GM19455 (cell line): Measurements from ENCODE around the gene FOSL2.
A peak's percentile ranks its signal among the peaks of the same experiment; 100 is the strongest.
"Not testable (repeated sequence)": the region's sequence is repeated elsewhere in the genome, so short reads cannot be mapped to it uniquely, and the experiment has no call there.

Experiments used
- ATAC-seq: cut with Tn5 transposase; IDR thresholded peaks from one replicate; pipeline ENCODE4 v1.9.1; 2021; ENCODE audit not compliant: unreplicated experiment

Gene FOSL2

DNA sequence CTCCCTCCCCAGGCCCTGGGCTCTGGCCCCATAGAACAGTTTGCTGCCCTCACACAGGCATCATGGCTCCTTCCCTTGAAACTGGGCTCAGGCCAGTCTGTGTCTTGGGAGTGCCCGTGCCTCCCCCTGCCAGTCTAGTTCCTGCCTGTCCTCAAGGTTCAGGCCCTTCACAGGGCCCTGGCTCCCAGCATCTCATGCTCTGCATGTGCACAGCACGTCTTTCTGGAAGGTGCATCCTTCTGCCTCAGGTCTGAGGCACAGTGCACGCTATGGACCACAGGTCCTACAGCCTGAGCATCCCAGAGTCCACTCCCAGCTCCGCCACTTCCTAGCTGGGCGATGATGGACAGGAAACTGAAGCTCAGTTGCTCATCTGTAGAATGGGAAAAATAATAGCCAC, 35.6 kb upstream of the FOSL2 start:
- no peak for ATAC-seq

DNA sequence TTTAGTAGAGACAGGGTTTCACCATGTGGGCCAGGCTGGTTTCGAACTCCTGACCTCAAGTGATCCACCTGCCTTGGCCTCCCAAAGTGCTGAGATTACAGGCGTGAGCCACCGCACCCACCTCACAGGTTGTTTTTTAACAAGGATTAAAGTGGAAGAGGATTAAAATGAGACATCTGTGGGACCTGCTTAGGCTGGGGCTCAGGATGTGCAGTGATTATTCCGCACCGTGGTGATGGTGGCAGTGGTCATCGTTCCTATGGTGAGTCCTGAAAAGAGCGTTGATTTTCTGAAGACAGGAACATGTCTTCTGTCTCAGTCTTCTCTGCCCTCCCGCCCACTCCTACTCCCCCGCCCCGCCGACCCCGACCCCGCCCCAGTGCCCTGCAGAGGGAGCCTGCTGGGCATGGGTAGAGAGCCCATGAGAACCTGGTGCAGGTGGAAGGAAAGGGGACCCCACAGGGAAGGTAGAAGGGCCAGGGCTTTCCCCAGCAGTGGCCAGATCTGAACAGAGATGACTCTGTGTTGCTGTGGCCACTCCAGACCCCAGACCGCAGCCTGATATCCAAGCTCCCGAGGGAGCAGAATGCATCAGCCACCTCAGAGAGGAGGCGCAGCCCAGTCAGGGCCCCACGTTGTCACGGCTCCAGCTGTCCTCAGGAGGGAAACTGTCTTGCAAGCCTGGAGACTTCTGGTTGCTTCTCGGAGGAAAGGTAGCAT, 34.5 kb upstream of the FOSL2 start:
- ATAC-seq: no peak

DNA sequence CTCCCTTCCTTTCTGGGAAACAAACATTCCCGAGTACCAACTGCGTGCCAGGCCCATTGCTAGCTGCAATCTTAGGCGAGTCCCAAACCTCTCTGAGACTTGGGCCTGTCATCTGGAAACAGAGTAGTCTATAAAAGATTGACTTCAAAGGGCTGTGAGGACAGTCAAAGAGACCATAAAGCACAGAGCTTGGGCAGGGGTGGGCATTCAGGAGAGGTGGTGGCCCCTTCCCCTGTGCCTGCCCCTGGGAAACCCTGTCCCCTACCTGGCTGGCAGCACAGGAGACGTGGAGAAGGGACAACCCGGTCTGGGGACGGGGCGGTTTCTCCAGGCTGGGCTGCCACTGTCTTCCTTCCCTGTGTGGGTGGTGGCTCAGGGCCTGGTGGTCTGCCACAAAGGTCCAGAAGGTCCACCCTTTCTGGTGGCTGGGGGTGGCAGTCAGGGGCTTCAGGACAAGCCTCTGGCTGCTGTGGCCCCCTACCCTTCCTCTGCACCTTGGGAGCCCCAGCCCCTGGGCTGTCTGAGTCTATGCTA, 33.9 kb upstream of the FOSL2 start:
- ATAC-seq: no peak

DNA sequence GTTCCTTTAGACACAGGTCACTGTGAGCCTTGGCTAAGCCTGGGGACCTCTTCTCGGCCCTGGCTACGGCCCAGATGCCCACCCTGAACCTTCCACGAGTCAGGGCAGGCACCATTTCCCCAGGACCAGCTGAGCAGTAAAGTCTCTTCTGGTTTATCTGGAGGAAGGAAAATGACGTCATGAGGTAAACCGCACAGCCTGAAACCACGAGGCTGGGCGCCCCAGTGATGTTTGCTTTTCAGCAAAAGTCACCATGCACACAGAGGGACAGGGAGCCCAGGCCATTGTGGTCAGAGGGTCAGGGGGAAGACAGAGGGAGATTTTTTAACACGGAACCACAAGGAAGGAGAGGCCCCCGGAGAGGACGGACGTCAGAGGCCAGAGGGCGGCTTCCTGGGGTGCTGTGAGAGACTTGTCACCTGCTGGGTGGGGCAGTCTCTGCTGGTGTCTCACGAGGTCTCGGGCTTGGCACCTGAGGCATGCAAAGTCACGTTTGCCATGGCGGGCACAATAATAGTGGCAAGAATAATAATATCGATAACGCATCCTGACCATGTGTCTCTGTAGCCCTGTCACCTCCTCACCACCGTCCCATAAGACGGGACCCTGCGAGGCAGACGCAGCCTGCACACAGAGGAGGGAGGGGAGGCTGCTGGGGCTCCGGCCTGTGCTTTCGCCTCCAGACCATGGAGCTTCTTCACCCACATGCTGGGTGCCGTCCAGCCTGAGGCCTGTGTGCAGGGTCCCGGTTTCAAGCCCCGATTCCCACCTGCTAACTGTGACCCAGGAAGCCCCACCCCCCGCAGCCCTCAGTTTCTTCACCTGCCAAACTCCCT, 33.2 kb upstream of the FOSL2 start:
- peak; percentile 73 for ATAC-seq

DNA sequence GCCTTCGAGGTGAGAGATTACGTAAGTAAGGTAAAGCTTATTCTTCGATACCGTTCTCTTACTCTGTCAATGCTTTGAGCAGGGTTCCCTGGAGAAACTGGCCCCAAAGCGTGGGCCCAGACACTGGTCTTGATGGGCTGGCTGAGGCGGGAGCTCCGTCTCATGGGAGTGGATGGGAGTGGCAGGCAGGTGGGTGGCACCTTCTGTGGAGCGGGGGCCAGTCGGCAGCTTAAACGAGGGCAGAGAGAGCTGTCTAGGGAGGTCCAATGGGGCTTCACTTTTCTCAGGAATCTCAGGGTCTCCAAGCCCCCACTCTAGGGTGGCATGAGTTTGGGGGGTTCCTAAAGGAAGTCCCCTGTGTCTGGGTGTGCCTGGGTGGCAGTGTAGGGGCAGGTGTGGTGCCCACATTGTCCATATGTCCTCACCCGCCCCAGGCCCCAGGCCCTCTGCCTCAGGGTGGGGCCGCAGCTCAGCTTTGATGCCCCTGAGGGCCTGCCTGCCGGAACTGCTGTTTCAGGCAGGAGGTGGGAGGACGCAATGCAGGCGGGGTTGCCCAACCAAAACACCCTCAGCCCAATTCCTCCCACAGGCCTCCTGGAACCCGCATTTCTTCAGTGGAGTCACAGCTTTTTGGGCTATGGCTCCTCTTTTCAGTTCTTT, 32.5 kb upstream of the FOSL2 start:
- no peak for ATAC-seq

DNA sequence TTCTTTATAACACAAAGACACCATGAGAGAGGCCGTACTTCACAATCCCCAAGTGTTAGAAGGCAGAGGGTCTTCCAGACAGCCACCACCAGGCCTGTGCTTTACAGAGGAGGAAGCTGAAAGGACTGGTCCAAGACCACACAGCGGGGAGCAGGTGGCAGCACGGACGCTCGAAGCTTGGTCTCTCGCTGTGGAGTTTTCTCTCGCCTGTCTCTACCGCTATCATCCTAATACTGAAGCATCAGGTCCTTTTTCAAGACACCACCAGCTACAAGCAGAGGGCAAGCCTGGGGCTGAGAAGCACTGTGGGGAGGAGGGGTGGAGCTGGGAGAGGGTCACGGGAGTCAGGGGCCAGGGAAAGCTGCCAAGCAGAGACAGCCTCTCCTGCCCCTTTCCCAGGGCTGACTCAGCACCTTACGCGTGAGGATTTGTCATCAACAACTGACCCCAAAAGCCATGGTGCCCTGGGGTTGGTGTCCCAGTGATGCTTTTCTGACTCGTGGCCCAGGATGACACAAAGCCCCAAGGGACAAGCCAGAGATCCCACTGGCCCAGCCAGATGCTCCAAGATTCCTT, 31.9 kb upstream of the FOSL2 start:
- no peak for ATAC-seq

DNA sequence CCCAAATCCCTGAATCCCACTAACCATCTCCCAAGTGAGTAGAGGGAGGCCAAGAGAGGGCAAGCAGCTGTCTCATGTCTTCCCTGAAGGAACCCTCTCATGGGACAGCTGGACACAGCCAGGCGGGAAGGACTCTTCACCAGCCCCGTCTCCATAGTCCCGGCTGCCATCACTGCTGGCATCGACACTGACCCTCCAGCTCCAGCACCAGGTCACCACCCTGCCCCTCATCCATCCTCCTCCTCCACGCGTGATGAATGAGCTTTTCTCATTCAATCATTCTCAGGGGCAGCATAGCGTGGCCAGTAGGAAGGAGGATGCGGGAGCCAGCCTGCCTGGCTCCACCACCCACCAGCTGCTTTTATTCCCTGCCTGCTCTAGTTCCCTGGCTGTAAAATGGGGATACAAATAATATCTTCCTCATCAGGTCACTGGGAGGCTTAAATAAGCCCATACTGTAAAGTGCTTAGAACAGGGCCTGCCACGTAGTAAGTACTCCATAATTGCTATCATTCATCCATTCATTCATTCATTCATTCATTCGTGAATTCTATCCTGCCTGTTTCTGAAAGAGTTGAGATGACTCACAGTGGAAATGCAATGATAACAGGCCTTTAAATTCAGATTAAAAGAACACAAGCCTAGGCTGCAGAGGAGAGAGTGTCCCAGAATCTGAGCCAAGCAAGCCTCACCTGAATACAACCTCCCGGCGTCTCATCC, 30.5 kb upstream of the FOSL2 start:
- no peak for ATAC-seq

DNA sequence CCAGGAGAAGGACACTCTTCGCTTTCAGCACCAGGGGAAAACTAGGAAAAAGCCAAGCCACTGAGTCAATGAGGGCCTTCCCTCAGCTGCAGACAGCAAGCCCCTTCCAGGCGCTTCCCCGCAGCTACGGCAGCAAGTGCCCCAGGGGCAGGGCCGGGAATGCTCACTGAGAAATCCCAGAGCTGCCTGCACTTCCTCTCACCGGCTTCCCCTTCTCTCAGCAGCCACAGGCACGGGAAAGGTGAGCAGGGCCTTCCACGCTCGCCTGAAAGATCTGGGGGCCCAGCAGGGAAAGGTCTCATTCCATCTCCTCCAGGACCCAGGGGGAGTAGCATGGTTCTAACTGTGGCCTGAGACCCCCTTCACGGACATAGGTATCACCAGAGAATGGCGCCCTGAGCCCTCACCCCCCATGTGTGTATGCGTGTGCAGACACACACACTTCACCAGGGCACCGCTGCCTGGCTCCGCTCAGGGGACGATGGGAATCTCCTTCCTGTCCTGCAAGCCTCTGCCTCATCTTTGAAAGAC, 29.6 kb upstream of the FOSL2 start:
- ATAC-seq: no peak

DNA sequence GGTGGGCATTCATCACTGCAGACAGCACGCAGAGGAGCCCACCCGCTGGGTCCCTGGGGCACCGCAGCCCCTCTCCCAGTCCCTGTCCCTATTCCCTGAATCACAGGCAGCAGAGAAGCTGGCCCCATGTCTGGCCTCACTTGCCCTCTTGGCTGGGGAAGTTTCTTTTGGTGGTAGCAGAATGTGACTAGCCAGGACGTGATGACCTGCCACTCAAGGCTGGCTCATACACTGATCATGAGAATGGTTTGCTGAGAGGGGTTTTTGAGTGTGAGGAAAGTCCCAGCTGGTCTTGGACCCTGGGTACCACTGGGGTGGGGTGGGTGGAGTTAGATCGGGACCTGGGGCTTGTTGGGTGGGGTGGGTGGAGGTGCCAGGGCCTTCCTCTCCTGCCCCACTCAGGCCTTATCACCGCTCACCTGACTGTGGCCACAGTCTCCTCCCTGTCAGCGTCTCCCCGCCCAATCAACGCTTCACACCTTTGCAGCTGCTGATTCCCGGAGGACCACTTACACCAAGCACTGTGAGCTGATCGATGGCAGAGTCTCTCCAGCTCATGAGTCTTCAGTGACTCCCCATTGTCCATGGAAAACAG, 28.9 kb upstream of the FOSL2 start:
- no peak for ATAC-seq

DNA sequence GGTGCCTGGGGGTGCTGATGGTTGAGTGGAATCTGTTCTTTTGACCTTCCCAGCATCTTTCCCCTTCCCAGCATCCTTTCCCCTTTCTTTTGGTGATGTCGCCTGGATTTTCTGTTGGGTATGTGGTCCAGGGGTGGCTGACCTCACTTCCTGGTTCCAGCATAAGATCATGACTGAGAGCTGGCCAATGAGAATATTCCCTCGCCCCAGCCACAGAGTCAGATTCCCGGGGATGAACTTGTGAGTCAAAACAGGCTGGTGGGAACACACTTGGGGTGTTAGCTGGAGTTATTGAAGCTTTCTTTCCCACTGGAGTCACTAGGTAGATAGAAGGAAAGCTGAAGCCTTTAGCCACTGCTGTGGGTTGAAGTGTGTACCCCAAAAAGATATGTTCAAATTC, 28.0 kb upstream of the FOSL2 start:
- no peak for ATAC-seq

DNA sequence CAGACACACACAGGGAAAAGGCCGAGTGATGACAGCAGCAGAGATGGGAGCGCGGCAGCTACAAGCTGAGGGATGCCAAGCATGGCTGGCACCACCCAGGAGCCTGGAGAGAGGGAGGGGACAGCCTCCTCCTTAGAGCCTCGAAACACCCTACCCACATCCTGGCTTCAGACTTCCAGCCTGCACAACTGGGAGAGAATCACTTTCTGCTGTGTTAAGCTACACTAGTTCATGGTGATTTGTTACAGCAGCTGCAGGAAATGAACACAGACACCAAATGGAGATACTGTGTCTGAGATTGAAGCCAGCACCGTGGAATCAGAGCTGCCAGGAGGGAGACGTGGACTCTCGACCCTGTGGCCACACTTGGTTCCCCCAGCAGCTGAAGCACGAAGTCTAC, 27.5 kb upstream of the FOSL2 start:
- ATAC-seq: no peak

DNA sequence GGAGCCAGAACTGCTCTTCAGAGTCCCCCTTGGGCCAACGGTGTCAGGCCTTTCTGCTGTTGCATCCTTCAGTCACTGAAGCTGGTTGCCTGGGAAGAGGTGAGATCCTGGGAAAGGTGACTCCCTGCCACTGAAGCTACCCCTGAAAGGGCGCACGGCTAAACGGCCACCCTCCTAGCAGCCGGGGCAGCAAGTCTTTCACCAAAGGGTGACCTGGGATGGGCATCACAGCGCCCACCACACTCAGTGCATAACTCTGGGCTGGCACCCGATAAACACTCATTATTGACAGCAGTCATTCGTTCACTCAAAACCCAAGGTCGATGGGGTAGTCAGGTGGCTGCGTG, 26.5 kb upstream of the FOSL2 start:
- ATAC-seq: no peak

DNA sequence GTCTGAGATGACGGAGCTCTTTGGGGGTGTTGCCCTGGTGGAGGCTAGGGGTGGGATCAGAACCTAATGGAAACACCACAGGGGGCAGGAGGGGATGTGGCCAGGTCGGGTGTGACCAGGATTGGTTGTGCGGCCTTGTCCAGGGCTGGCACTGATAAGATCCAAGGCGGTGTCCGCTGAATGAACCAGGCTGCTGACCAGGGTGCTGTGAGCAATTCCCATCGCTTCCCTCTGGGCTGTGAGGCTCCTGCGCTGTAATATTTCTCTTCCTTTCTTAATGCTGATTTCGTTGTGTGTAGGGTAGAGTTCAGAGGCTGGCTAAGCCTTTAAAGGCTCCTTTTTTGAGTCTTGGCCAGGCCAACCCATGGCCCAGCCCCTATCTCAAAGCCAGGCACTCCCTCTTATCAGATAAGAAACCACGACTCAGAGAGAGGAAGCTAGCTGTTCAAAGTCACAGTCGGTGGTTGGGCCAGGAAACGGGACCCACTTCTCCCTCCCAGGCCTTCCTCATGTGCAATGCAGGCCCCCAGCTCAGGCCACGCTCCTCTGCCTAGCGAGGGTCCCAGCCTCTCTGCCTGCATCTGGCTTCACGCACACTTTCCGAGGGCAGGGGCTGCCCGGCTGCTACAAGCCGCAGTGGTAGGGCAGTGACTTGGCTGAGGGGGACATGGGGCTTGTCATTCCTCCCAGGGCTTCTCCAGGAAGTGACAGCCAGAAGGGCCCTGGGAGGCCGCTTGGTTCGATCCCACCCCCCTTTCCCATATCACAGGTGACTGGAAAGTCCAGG, 26.0 kb upstream of the FOSL2 start:
- no peak for ATAC-seq

DNA sequence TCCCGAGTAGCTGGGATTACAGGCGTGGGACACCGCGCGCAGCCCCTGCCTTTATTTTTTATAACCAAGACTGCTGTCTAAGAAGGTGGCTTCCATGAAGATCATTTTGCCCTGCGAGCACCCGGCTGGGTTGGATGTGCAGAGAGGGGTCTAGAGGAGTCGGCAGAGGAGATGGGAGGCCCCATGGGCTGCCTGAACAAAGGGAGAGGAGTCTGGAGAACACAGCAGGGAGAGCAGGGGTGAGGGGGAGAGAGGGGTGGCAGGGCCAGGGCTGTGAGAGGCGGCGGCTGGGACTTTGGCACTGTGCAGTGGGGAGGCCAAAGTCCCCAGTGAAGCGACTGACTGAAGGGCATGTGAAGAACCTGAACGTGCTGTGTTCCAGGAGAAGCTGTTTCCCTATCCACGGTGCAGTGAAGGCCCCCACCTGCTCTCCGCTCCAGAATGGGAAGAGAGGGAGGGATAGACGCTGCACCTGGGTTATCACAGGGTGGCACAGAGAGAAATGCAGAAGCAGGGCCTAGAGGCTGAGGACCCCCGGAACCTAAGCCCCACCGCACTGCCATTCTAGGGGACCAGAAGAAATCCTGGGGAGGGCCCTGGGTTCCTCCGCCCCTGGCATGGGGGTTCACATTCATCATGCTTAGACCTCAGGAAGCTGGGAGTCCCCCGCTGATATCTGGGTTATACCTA, 24.8 kb upstream of the FOSL2 start:
- no peak for ATAC-seq

DNA sequence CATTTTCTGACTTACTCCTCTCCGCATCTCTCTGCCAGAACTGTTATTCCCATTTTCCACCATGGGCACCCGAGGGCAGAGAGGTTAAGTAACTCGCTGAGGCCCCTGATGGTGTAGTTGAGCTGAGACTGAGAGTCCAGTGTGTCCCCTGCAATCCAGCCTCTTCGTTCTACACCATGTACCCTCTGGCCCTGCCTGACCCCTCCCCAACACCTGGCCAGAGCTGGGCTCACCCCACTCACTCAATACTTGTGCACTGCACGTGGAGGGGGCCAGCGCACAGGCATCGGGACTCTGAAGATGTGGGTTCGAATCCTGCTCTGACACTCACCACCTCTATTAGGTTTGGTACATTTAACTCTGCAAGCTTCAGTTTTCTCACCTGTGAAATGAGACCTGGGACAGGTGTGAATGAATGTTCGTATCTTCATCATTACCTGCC, 24.3 kb upstream of the FOSL2 start:
- ATAC-seq: no peak

DNA sequence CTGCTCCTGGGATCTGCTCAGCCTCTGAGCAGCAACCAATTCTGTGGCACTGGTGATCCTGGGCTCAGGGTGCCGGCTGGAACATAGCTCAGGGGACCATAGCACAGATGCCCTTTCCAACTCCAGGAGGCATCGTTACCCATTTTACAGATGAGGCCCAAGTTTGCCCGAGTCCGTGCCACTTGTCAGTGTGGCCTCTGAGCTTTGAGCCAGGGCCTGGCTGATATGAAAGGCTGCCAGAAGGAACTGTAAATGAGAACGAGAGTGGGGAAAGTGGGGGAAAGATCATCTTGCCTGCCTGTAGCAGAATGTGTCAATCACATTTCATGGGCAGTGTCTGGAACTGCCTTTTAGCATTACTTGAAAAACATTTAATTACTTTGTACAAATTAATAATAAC, 23.3 kb upstream of the FOSL2 start:
- no peak for ATAC-seq

DNA sequence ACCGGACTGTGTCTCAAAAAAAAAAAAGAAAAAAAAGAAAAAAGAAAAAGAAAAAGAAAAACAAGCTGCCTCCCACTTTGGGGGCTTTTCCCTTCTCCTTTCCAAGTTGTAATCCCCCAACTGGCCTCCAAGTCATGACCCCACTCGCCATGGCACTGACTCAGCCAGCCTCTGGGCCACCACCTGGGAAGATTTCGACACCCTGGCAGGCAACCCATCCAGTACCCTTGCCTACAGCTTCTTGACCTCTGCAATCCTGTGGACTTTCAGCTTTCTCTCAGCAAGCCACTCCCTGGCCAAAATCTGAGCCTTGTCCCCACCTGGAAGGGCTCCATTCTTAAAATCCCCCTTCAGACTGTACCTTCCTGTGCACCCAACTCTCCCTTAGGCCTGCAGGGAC, 22.3 kb upstream of the FOSL2 start:
- no peak for ATAC-seq

DNA sequence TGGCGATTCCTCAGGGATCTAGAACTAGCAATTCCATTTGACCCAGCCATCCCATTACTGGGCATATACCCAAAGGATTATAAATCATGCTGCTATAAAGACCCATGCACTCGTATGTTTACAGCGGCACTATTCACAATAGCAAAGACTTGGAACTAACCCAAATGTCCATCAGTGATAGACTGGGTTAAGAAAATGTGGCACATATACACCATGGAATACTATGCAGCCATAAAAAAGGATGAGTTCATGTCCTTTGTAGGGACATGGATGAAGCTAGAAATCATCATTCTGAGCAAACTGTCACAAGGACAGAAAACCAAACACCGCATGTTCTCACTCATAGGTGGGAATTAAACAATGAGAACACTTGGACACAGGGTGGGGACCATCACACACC, 20.9 kb upstream of the FOSL2 start:
- not testable (repeated sequence) for ATAC-seq

DNA sequence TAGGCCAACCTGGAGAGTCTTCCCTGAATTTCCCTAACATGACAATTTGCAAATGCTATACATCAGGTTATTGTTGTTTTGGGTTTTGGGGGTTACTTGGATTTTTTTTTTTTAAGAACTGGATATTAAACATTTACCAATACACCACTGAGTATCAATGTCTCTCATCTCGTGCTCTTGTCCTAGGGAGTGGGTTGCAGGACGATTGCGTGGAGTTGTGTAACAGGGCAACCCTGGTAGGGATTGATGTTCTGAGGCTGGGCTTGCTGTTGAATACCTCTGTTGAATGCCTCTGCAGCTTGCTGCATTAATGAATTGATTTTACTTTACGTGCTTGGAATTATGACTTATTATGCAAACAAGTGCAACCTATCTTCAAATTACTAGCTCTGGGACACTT, 18.8 kb upstream of the FOSL2 start:
- no peak for ATAC-seq
